H1 (cell line): Measurements from ENCODE around the gene CMTM1.

Experiments used
- CHD2 ChIP-seq: IDR thresholded peaks from 2 replicates; pipeline ENCODE4 v1.6.1; 2012; ENCODE audit warnings: low read length, improper control_type of control experiment
- KDM1A ChIP-seq: fragments of 200-600, 300-600 bp; sonication (generic); IDR thresholded peaks from 2 replicates; pipeline ENCODE4 v1.7.1; 2016; ENCODE audit warnings: mild to moderate bottlenecking, low read length, borderline replicate concordance
- POLR2AphosphoS5 ChIP-seq: IDR thresholded peaks from 2 replicates; pipeline ENCODE4 v1.6.1; 2011; ENCODE audit warnings: low read depth, low read length
- RAD21 ChIP-seq, 2 experiments: IDR thresholded peaks in 1 of 2; conservative IDR thresholded peaks in 1 of 2; 2 replicates each; pipeline ENCODE4 v1.6.1; 2011; ENCODE audit warnings: low read depth in 2 of 2, low read length in 2 of 2, improper control_type of control experiment in 1 of 2, inconsistent platforms in 1 of 2, mild to moderate bottlenecking in 1 of 2, moderate library complexity in 1 of 2
- SP1 ChIP-seq: IDR thresholded peaks from 2 replicates; pipeline ENCODE4 v1.6.1; 2011; ENCODE audit warnings: low read depth, low read length
- SRF ChIP-seq: IDR thresholded peaks from 2 replicates; pipeline ENCODE4 v1.6.1; 2011; ENCODE audit warnings: mild to moderate bottlenecking, low read depth, low read length, moderate library complexity
- ZNF274 ChIP-seq: IDR thresholded peaks from 2 replicates; pipeline ENCODE4 v1.7.0; 2012; ENCODE audit warnings: low read length, borderline replicate concordance; ENCODE audit errors: extremely low read depth
- TF ChIP-seq, protein P1 (sequence below), 3 experiments: IDR thresholded peaks; 1 replicate in 2 of 3; 2 replicates in 1 of 3; pipeline versions ENCODE4 v1.5.1 to v1.6.1; 2011; ENCODE audit warnings: low read length in 3 of 3, mild to moderate bottlenecking in 3 of 3, inconsistent platforms in 2 of 3, low read depth in 1 of 3, moderate library complexity in 1 of 3; ENCODE audit not compliant: insufficient read depth in 1 of 3; ENCODE audit errors: control extremely low read depth in 1 of 3

DNA sequence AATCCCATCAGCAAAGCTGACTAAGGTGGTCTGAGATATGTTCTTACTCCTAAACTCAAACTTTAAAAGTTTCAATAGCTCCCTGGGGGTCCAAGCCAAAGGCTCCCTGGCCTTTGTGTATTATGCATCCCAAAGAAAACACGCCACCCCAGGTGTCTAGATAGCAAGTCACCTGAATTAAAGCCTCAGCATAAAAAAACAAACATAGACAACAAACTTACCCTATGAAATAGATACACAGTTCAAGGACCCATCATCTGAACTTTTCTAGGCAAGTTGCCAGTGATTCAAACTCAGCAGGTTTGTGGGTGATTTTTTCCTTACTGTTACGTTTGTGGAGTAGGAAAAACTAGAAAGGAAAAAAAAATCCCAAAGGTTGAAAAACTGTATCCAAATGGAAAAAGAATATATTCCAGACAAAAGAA lies 50.8 kb downstream of the CMTM1 start:
- no peak for TF ChIP-seq KDM1A
- TF ChIP-seq POLR2AphosphoS5: no peak
- TF ChIP-seq, protein P1, sequence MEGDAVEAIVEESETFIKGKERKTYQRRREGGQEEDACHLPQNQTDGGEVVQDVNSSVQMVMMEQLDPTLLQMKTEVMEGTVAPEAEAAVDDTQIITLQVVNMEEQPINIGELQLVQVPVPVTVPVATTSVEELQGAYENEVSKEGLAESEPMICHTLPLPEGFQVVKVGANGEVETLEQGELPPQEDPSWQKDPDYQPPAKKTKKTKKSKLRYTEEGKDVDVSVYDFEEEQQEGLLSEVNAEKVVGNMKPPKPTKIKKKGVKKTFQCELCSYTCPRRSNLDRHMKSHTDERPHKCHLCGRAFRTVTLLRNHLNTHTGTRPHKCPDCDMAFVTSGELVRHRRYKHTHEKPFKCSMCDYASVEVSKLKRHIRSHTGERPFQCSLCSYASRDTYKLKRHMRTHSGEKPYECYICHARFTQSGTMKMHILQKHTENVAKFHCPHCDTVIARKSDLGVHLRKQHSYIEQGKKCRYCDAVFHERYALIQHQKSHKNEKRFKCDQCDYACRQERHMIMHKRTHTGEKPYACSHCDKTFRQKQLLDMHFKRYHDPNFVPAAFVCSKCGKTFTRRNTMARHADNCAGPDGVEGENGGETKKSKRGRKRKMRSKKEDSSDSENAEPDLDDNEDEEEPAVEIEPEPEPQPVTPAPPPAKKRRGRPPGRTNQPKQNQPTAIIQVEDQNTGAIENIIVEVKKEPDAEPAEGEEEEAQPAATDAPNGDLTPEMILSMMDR (IDR thresholded peaks at IDR 0.05; ENCODE audit: control extremely low read depth in 1 of 3, insufficient read depth in 1 of 3, low read depth in 1 of 3, low read length in 3 of 3): no peak
- no peak for TF ChIP-seq CHD2
- no peak for TF ChIP-seq SP1
- no peak for TF ChIP-seq ZNF274
- no peak for TF ChIP-seq RAD21 (IDR thresholded peaks at IDR 0.05 in 1 of 2, conservative IDR thresholded peaks at IDR 0.05 in 1 of 2; ENCODE audit: low read depth in 2 of 2, low read length in 2 of 2)
- TF ChIP-seq SRF: no peak
